GM18507 (cell line): Measurements from ENCODE around the gene EPS8L3.
"Not testable (repeated sequence)": the region's sequence is repeated elsewhere in the genome, so short reads cannot be mapped to it uniquely, and the experiment has no call there.

Source experiments
- DNase-seq: peaks from one replicate; pipeline ENCODE4 v3.0.0; 2011; ENCODE audit warnings: low read depth; ENCODE audit not compliant: insufficient read length; ENCODE audit errors: extremely low spot score
- FAIRE-seq: peaks from 2 replicates; lab custom pipeline; 2011; peaks lifted over from hg19 to GRCh38; lab: Jason Lieb, UNC

Gene EPS8L3

GRCh38 chr1:109750241-109750882 lies 13.4 kb downstream of the EPS8L3 start:
- DNase-seq (no peak), FAIRE-seq (no peak)

GRCh38 chr1:109749221-109749620 lies 14.5 kb downstream of the EPS8L3 start:
- FAIRE-seq (no peak), DNase-seq (no peak)

- DNase-seq, FAIRE-seq: not testable (repeated sequence)
These were observed 15.4 kb downstream of the EPS8L3 start for GRCh38 chr1:109748311-109748710.

GRCh38 chr1:109740615-109741373 lies 22.9 kb downstream of the EPS8L3 start, which contains the start of gene GSTM3:
Gene GSTM3 (minus strand): TSS chr1:109741038. CDS start chr1:109740287, 751 bp downstream.
- FAIRE-seq (no peak), DNase-seq (no peak)

GRCh38 chr1:109739738-109740614 lies 23.7 kb downstream of the EPS8L3 start:
- FAIRE-seq, result peak; percentile 18
- DNase-seq, result peak; percentile 49

GRCh38 chr1:109733236-109733870 lies 30.4 kb downstream of the EPS8L3 start:
- DNase-seq (no peak), FAIRE-seq (no peak)

- no peak for DNase-seq
- no peak for FAIRE-seq
These were observed 31.3 kb downstream of the EPS8L3 start for GRCh38 chr1:109732390-109732881.

- no peak for FAIRE-seq
- DNase-seq, result no peak
These were observed 33.1 kb downstream of the EPS8L3 start for GRCh38 chr1:109730666-109731065.

- DNase-seq (no peak), FAIRE-seq (no peak)
These were observed 34.9 kb downstream of the EPS8L3 start for GRCh38 chr1:109728870-109729269.

- no peak for DNase-seq
- no peak for FAIRE-seq
These were observed 36.9 kb downstream of the EPS8L3 start for GRCh38 chr1:109726728-109727373.

- FAIRE-seq (no peak), DNase-seq (no peak)
These were observed 37.7 kb downstream of the EPS8L3 start for GRCh38 chr1:109726007-109726406.

- no peak for DNase-seq
- FAIRE-seq, result no peak
These were observed 38.2 kb downstream of the EPS8L3 start for GRCh38 chr1:109725510-109725909.

GRCh38 chr1:109724933-109725332 lies 38.8 kb downstream of the EPS8L3 start:
- no peak for DNase-seq
- FAIRE-seq, result no peak

GRCh38 chr1:109722908-109723691 lies 40.6 kb downstream of the EPS8L3 start:
- DNase-seq (no peak), FAIRE-seq (no peak)

GRCh38 chr1:109721971-109722370 lies 41.8 kb downstream of the EPS8L3 start:
- no peak for FAIRE-seq
- DNase-seq, result no peak

GRCh38 chr1:109721042-109721441 lies 42.7 kb downstream of the EPS8L3 start:
- FAIRE-seq (no peak), DNase-seq (no peak)

GRCh38 chr1:109719337-109719837 lies 44.3 kb downstream of the EPS8L3 start:
- FAIRE-seq (no peak), DNase-seq (no peak)

GRCh38 chr1:109718495-109718894 lies 45.2 kb downstream of the EPS8L3 start:
- DNase-seq (no peak), FAIRE-seq (no peak)
